ENCODE results near the gene HCRT. TPM values are rescaled to one million over a fixed set of nuclear protein-coding genes. Genes with fewer than 3 reads are reported as not detected.
"Not testable (repeated sequence)": the region's sequence is repeated elsewhere in the genome, so short reads cannot be mapped to it uniquely, and the experiment has no call there.

The HCRT gene
- total and polyA plus RNA-seq, 7 donors: not detected

DNA sequence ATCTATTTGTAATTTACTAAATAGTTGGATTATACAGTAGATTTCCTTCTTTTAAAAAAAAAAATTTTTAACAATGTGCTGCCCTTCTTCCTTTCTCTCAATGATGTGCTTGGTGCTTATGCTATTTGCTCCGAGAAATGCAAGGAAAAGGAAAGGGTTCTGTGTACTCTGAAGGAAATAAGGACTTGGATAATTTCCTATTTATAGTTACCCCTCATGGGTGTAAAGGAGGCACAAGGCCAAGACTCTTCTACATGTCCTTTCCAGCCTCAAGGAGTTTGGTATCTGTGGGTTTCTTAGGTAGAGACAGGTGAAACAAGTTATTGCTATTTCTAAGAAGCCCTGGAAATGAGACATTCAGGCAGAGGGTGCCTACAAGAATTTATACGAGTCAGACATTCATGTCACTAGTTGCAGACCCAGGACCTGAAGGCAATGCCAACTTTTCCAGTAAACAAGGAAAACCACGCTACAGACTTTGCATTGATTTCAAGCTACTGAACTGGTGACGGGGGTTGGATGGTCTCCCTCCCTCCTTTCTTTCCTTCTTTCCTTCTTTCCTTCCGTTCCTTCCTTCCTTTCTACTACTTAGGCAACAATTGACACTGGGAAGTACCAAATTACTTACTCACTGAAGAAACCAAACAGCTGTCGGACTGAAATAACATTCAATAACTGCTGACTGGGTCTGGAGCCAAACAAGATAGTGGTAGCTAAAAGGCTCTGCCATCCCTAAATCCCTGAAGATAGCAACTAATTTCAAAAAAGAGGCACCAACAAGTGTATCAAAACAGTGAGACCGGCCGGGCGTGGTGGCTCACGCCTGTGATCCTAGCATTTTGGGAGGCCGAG lies 42.8 kb upstream of the HCRT start:
- intact Hi-C loops (cut with DNase I): no loop called here
- Histone ChIP-seq H3K27ac (peak overlapping the region; percentile 83), H3K27me3 (ENCODE audit: insufficient read depth in 3 of 3, low read length in 2 of 3) (no peaks in the 10 kb centered on the region), H3K4me3 (peak overlapping the region; percentile 26), H3K4me1 (peaks cover 35% of the 10 kb centered on the region), H3K36me3 (ENCODE audit: insufficient read depth in 1 of 2, low read depth in 1 of 2) (peaks cover 0 to 34% of the 10 kb centered on the region in 2 donors), H3K9me3 (no peaks in the 10 kb centered on the region)
- DNase-seq (no peak), ATAC-seq (peak; percentile 89 to 93 (median 91))
- WGBS, 3 donors: 28 to 39% (median 30%) methylated on average over 11 of the region's 11 CpGs
- TF ChIP-seq, protein P1, sequence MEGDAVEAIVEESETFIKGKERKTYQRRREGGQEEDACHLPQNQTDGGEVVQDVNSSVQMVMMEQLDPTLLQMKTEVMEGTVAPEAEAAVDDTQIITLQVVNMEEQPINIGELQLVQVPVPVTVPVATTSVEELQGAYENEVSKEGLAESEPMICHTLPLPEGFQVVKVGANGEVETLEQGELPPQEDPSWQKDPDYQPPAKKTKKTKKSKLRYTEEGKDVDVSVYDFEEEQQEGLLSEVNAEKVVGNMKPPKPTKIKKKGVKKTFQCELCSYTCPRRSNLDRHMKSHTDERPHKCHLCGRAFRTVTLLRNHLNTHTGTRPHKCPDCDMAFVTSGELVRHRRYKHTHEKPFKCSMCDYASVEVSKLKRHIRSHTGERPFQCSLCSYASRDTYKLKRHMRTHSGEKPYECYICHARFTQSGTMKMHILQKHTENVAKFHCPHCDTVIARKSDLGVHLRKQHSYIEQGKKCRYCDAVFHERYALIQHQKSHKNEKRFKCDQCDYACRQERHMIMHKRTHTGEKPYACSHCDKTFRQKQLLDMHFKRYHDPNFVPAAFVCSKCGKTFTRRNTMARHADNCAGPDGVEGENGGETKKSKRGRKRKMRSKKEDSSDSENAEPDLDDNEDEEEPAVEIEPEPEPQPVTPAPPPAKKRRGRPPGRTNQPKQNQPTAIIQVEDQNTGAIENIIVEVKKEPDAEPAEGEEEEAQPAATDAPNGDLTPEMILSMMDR (IDR thresholded peaks at IDR 0.05): no peak

DNA sequence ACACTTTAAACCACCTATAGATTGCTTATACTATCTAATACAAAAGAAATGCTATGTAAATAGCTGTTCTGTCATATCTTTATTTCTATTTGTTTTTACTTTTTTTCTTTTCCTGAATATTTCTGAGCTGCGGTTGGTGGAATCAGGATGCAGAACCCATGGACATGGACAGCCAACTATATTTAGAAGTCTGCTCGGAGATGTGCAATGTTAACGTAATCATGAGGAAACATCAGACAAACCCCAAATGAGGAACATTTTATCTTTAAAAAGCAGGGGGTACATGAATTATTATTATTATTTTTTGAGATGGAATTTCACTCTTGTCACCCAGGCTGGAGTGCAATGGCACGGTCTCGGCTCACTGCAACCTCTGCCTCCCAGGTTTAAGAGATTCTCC lies 40.4 kb upstream of the HCRT start:
- Histone ChIP-seq H3K9me3 (no peaks in the 10 kb centered on the region), H3K4me1 (peaks cover 31% of the 10 kb centered on the region), H3K4me3 (no peak overlapping the region), H3K36me3 (ENCODE audit: insufficient read depth in 1 of 2, low read depth in 1 of 2) (peaks cover 0 to 54% of the 10 kb centered on the region in 2 donors), H3K27me3 (ENCODE audit: insufficient read depth in 3 of 3, low read length in 2 of 3) (no peaks in the 10 kb centered on the region), H3K27ac (no peak overlapping the region)
- DNase-seq (no peak), ATAC-seq (no peak)
- TF ChIP-seq, protein P1 (IDR thresholded peaks at IDR 0.05): no peak
- intact Hi-C loops (cut with DNase I): no loop called here
- WGBS, 3 donors: 89 to 94% (median 90%) methylated on average over 5 of the region's 5 CpGs

DNA sequence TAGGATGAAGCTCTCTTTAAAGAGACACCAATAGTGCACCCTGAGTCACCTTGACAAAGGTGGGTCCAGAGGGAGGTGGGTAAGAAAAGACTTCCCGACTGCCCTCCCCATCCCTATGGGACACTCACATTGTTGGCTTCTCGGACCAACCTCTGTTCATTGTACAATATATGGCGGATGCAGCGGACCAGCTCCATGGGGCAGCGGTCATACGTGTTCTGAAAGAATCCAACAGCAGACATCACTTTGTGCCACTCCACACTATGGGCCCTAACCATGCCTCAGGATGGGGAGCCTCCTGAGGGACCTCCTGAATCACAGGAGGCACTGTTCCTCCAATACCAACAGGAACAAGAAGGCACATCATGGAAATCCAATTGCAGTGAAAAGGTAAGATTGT lies 39.4 kb upstream of the HCRT start:
- 95 to 96% (median 96%) methylated on average over 6 of the region's 6 CpGs for WGBS, 3 donors
- intact Hi-C loops (cut with DNase I): no loop called here
- ATAC-seq (no peak), DNase-seq (no peak)
- TF ChIP-seq, protein P1 (IDR thresholded peaks at IDR 0.05): no peak
- Histone ChIP-seq H3K27me3 (ENCODE audit: insufficient read depth in 3 of 3, low read length in 2 of 3) (no peaks in the 10 kb centered on the region), H3K4me3 (no peak overlapping the region), H3K27ac (no peak overlapping the region), H3K9me3 (no peaks in the 10 kb centered on the region), H3K4me1 (peaks cover 23% of the 10 kb centered on the region), H3K36me3 (ENCODE audit: insufficient read depth in 1 of 2, low read depth in 1 of 2) (peaks cover 0 to 56% of the 10 kb centered on the region in 2 donors)

DNA sequence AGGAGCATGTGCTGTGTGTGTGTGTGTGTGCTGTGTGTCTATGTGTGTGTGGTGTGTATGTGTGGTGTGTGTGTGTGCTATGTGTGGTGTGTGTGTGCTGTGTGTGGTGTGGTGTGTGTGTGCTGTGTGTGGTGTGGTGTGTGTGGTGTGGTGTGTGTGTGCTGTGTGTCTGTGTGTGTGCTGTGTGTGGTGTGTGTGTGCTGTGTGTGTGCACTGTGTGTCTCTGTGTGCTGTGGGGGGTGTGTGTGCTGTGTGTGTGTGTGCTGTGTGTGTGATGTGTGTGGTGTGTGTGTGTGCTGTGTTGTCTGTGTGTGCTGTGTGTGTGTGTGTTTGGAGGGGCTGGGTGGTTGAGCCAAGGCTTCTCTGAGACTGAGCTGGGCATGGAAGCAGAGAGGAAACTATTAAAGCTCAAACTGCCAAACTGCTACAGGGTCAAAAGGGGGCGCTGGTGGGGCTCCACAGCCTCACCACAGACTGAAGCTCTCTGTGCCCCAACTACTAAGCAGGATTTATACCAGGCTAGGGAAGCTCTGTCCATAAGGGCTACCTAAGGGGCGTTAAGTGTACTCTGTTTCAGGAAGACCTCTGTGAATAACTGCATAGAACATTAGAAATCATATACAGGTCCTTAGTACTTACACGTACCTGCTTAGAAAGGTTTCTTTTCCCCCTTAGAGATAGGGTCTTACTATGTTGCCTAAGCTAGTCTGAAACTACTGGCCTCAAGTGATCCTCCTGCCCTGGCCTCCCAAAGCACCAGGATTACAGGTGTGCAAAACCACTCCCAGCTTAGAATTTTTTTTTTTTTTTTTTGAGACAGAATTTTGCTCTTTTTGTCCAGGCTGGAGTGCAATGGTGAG lies 36.9 kb upstream of the HCRT start:
- Histone ChIP-seq H3K9me3 (no peaks in the 10 kb centered on the region), H3K36me3 (ENCODE audit: insufficient read depth in 1 of 2, low read depth in 1 of 2) (peaks cover 0 to 72% of the 10 kb centered on the region in 2 donors), H3K27me3 (ENCODE audit: insufficient read depth in 3 of 3, low read length in 2 of 3) (no peaks in the 10 kb centered on the region), H3K4me3 (no peak overlapping the region), H3K27ac (no peak overlapping the region), H3K4me1 (peaks cover 4% of the 10 kb centered on the region)
- DNase-seq (peak in 1 of 2 donors; percentile 34), ATAC-seq (peak; percentile 61 to 79 (median 70))
- TF ChIP-seq, protein P1 (IDR thresholded peaks at IDR 0.05): peak; percentile 53
- intact Hi-C loops (cut with DNase I): no loop called here
- 57 to 61% (median 58%) methylated on average over 3 of the region's 3 CpGs for WGBS, 3 donors

DNA sequence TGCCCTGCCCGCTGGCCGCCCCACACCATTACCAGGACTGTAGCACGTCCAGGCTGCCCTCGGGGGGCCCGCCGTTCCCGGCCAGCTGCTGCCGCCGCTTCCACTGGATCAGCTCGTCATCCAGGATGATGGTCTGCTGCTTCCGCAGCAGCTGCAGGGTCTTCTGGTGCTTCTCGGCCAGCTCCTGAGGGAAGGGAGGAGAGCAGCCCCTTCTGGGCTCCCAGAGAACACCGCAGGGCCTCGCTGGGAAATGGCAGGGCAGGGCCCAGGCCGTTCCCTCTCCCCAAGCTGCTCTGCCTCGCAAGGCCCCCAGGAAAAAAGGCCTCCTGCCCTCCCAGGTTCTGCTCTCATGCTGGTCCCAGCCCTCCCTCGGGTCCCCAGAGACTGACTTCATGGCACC lies 34.0 kb upstream of the HCRT start:
- H3K4me3 ChIP-seq; H3K9me3 ChIP-seq; H3K4me1 ChIP-seq; H3K27ac ChIP-seq; DNase-seq; ATAC-seq; H3K27me3 ChIP-seq (ENCODE audit: insufficient read depth in 3 of 3, low read length in 2 of 3): not testable (repeated sequence)
- 94 to 100% methylated on average over 3 to 4 of the region's 17 CpGs; no CpG with 5 or more reads in 1 of the 3 donors for WGBS, 3 donors
- intact Hi-C loops (cut with DNase I): loop anchor here in 1 of 2 donors (10.0 kb wide), 1 partner anchor 186 kb away; no protein-coding TSS in a partner anchor
- H3K36me3 ChIP-seq (ENCODE audit: insufficient read depth in 1 of 2, low read depth in 1 of 2): peaks cover 2 to 81% of the 10 kb centered on the region in 2 donors

Data from psoas muscle (tissue), 8 donors.